Measurements from ENCODE around the gene ARHGAP26. TPM values are rescaled to one million over a fixed set of nuclear protein-coding genes. Genes with fewer than 3 reads are reported as not detected.

The ARHGAP26 gene
- total and polyA plus RNA-seq, 2 experiments from 2014 or later: 9.5 to 16.8 TPM

- Mint-ChIP-seq H3K9me3 (no peaks in the 10 kb centered on the region), H3K36me3 (ENCODE audit: low read depth) (no peaks in the 10 kb centered on the region), H3K4me1 (peaks cover 2% of the 10 kb centered on the region; the same call in 2 of the 3 replicates), H3K4me3 (no peak overlapping the region), H3K27ac (no peak overlapping the region), H3K27me3 (ENCODE audit: insufficient read depth, low read depth, poor library complexity) (peaks cover 3% of the 10 kb centered on the region)
- H2AFZ ChIP-seq: no peak overlapping the region
- no peaks in the 10 kb centered on the region for H3K79me2 ChIP-seq (replicated peaks; ENCODE audit: insufficient read depth)
- no peak for ATAC-seq
- H3K4me3 ChIP-seq: no peak overlapping the region
- no peaks in the 10 kb centered on the region for H3K4me1 ChIP-seq (ENCODE audit: insufficient read depth)
- H3K27ac ChIP-seq (ENCODE audit: low read depth): no peak overlapping the region
- no peak overlapping the region for H3K4me2 ChIP-seq
- no peaks in the 10 kb centered on the region for H3K9me2 ChIP-seq (ENCODE audit: insufficient read depth)
- peaks cover 7% of the 10 kb centered on the region; the same call in 1 of the 2 replicates for H3K36me3 ChIP-seq (ENCODE audit: insufficient read depth)
- H3K27me3 ChIP-seq (ENCODE audit: insufficient read depth): no peaks in the 10 kb centered on the region
- no peak for DNase-seq (ENCODE audit: low spot score)
- TF ChIP-seq CREB1 (CRISPR knock-in tag; IDR thresholded peaks at IDR 0.05; ENCODE audit: low read depth): no peak
- TF ChIP-seq NANOG (IDR thresholded peaks at IDR 0.05; ENCODE audit: borderline replicate concordance): no peak
- TF ChIP-seq POLR2AphosphoS5 (IDR thresholded peaks at IDR 0.05; ENCODE audit: low read depth): no peak
- no peak for TF ChIP-seq REST (IDR thresholded peaks at IDR 0.05; ENCODE audit: unreplicated experiment)
- TF ChIP-seq JUNB (IDR thresholded peaks at IDR 0.05; ENCODE audit: unreplicated experiment): no peak
- no peak for TF ChIP-seq ZNF462 (CRISPR knock-in tag; IDR thresholded peaks at IDR 0.05)
- no peak for TF ChIP-seq ZNF331 (CRISPR knock-in tag; IDR thresholded peaks at IDR 0.05; ENCODE audit: low read depth)
- TF ChIP-seq ZNF114 (CRISPR knock-in tag; IDR thresholded peaks at IDR 0.05): no peak
- no peak for TF ChIP-seq CTCF (conservative IDR thresholded peaks at IDR 0.05; ENCODE audit: low read depth in 2 of 2)
- no peak for TF ChIP-seq ETS1 (IDR thresholded peaks at IDR 0.05)
- TF ChIP-seq EZH2 (IDR thresholded peaks at IDR 0.05; ENCODE audit: low read depth, unreplicated experiment): no peak
- TF ChIP-seq STAT1 (IDR thresholded peaks at IDR 0.05; ENCODE audit: unreplicated experiment): no peak
- TF ChIP-seq EZH2phosphoT487 (IDR thresholded peaks at IDR 0.05; ENCODE audit: unreplicated experiment): no peak
- no peaks in the 10 kb centered on the region; the same call in 1 of the 2 replicates for H4K20me1 ChIP-seq (replicated peaks; ENCODE audit: insufficient read depth)
- H3F3A ChIP-seq (replicated peaks; ENCODE audit: low read depth): no peaks in the 10 kb centered on the region
Measured at GRCh38 chr5:143219696-143220095, 449.5 kb downstream of the ARHGAP26 start.

All from GM23338 (cell line).